H1 (cell line): Measurements from ENCODE around the gene ZSWIM4.

ENCODE experiments used
- BCL11A ChIP-seq, 2 experiments: IDR thresholded peaks; one replicate each; pipeline ENCODE4 v1.6.1; 2011; ENCODE audit warnings: low read depth in 2 of 2, low read length in 2 of 2, mild to moderate bottlenecking in 2 of 2
- SIX5 ChIP-seq: IDR thresholded peaks from 2 replicates; pipeline ENCODE4 v1.6.1; 2011; ENCODE audit warnings: mild to moderate bottlenecking, low read depth, low read length
- TF ChIP-seq, protein P1 (sequence below), 3 experiments: IDR thresholded peaks; 1 replicate in 2 of 3; 2 replicates in 1 of 3; pipeline versions ENCODE4 v1.5.1 to v1.6.1; 2011; ENCODE audit warnings: low read length in 3 of 3, mild to moderate bottlenecking in 3 of 3, inconsistent platforms in 2 of 3, low read depth in 1 of 3, moderate library complexity in 1 of 3; ENCODE audit not compliant: insufficient read depth in 1 of 3; ENCODE audit errors: control extremely low read depth in 1 of 3

GRCh38 chr19:13808856-13809255 lies 13.6 kb downstream of the ZSWIM4 start:
- TF ChIP-seq, protein P1, sequence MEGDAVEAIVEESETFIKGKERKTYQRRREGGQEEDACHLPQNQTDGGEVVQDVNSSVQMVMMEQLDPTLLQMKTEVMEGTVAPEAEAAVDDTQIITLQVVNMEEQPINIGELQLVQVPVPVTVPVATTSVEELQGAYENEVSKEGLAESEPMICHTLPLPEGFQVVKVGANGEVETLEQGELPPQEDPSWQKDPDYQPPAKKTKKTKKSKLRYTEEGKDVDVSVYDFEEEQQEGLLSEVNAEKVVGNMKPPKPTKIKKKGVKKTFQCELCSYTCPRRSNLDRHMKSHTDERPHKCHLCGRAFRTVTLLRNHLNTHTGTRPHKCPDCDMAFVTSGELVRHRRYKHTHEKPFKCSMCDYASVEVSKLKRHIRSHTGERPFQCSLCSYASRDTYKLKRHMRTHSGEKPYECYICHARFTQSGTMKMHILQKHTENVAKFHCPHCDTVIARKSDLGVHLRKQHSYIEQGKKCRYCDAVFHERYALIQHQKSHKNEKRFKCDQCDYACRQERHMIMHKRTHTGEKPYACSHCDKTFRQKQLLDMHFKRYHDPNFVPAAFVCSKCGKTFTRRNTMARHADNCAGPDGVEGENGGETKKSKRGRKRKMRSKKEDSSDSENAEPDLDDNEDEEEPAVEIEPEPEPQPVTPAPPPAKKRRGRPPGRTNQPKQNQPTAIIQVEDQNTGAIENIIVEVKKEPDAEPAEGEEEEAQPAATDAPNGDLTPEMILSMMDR (IDR thresholded peaks at IDR 0.05; ENCODE audit: control extremely low read depth in 1 of 3, insufficient read depth in 1 of 3, low read depth in 1 of 3, low read length in 3 of 3): no peak
- no peak for TF ChIP-seq SIX5
- no peak for TF ChIP-seq BCL11A (IDR thresholded peaks at IDR 0.05; ENCODE audit: low read depth in 2 of 2, low read length in 2 of 2)
